Embryonic facial prominence (tissue), 1 donor: ENCODE data around the gene KHDC4.

ENCODE experiments used
- DNase-seq: peaks from one replicate; pipeline ENCODE4 v3.0.0-alpha.2; 2016; ENCODE audit errors: extremely low spot score

The KHDC4 gene

DNA sequence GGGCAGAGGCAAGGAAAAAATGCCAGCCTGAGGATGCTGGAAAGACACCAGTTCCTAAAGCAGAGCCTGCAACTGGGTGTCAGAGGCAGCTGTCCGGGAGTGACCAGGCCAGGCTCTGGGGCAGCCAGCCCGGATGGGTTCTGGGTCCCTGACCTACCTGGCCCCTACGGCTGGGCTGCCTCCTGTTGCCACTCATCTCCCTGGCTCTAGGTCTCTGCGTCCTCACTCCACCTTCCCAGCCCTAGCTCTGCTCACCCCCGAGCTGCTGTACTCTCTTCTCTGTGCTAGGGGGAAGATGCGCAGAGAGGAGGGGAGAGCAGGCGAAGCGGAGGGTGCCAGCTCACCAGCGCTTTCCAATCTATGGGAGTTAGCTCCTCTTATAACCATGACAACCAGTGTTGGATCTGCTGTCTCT lies 35.2 kb upstream of the KHDC4 start:
- DNase-seq, result no peak

DNA sequence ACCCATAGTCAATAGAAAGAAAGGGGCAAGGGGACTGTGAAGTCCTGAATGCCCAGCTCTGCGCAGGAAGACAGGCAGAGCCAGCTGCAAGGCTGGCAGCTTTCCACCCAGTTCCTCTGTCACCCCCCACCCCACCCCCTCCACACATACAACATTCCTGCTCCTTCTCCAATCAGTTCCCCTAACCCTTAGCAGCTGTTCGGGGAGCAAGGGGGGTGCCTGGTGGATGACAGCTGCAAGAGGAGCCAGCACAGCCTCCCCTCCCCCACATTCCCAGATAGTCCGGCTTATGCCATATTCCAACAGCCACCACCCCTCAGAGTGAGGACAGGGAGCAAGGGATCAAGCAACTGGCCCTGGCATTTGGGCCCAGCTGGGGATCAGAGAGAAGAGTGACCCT lies 34.5 kb upstream of the KHDC4 start:
- no peak for DNase-seq

DNA sequence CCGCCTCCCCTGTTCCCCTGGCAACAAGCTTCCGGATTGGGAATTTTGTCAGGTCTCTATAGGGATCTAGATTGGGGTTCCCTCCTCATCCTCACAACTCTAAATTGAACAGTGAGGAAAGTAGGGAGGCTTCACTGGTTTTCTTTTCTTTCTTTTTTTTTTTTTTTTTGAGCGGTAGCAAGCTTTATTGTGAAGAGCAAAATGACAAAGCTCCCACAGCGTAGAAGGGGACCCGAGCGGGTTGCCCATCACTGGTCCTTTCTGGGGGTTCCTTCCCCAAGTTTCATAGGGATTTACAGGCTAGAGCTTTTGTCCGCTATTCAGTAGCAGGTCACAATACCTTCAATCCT lies 33.8 kb upstream of the KHDC4 start:
- no peak for DNase-seq

DNA sequence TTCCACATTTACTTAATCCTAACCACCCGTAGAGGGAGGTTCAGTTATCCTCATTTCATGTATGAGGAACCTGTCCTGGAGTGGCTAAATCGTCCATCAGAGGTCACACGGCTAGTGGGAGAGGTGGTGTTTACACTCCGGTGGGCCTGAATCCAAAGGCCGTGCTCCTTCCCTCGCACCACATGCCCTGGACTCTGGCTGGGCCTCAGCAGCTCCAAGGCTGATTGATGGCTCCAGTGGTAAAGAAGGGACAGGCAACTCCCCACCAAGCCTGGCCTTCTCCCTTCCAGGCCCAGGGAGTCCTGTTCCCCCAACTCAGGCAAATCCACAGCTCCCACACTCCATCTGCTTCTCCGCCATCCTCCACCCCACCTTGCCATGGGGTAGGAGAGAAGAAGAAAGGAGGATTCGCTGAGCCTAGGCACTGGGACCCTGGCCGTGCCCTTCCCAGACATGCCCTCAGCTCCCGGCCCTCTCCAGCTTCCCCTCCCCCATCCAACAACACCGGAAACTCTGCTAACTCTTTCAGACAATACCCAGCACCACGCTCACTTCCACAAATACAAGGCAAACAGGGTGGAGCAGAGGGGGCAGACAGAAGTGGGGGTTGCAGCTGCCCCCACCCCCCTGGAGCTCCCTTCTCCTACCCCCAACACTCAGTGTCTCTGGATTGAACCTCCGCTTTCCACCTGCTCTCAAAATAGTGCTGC lies 33.3 kb upstream of the KHDC4 start:
- no peak for DNase-seq

DNA sequence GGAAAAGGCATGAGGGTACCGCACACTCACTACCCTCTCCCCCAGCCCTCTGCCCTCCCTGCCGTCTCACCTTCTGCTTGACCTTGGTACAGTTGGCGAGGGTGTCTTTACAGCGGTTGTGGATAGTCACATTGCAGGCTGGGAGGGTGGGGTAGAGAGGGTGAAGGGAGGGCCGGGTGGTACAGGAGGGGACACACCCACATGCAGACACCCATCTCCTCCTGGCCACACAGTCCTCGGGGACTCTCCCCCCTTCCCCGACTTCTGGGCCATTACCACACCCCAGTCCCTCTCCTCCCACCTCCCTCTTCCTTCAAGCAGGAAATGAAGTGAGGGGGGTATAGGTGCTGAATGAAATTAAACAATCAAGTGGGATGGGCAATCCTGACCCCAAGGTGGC lies 32.5 kb upstream of the KHDC4 start:
- no peak for DNase-seq

DNA sequence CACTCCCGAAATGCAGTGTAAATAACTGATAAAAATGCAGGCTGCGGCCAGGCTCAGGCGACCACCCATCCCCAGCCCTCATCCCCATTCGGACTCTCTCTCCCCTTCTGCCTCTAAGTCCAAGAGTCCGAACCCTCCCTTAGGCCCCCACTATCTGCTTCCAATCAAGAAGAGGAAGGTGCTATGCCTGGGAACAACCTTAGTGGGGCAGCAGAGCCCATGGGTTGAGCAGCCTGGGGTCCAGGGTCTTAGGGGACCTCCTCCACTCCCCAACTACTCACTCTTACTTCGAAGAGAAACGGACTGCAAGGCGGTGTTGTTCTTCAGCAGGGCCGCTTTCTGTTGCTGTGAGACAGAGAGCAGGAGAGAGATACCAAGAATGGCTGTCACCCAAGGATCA lies 31.9 kb upstream of the KHDC4 start:
- DNase-seq, result no peak

DNA sequence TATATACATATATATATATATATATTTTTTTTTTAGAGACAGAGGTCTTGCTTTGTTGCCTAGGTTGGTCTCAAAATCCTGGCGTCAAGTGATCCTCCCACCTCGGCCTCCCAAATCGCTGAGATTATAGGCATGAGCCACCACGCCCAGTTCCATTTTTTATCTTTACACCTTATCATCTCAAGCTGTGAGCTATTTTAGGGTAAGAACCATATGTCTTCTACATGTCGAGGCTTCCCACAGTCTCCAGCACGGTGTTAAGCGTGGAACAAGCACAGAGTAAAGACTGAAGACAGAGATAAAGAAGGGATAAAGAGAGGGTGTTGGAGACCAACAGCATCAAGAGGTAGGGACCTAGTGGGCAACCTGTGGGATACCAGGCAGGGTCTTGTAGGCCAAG lies 30.0 kb upstream of the KHDC4 start:
- no peak for DNase-seq

DNA sequence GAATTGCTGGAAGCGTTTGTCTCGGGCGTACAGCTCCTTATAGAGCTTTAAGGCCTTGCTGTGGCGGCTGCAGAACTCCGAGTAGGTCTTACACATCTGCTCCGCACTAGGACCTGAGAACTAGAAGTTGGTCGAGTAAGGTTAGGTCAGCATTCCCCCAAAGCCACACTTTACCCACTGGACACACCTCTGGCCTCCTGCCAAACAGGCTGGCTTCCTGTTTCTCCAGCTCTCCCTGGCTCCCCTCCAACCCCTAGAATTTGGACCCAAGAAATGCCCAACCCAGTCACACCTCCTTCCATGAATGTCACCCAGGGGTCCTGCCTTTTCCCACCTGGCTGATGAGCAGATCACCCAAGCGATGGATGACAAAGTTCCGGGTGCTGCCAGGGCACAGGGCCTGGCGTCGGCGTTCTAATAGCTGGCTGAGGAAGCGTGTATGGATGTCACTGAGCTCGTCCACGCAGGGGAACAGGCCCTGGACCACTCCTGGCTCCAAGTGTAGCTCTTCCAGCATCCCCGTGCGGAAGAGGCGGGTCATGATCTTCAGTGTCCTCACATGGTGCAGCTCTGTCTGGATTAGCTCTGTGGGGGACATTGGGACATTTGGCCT lies 28.5 kb upstream of the KHDC4 start:
- DNase-seq, result no peak

DNA sequence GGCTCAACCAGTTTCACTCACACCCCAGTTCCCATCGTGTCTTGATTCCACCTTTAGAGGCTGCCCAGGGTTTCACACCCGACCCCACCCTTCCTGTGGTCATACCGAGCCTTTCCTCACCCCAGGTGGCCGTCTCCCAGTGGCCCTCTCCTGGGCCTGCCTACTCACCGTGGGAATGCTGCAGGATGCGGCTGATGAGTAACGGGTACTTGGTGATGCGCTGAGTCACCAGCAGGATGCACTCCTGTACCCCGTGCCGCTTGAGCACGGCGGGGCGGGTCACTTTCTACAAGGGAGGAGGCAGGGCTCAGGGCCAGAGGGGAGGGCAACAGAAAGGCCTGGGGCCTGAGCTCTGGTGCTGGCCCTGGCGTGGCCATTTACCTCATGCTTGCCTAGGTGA lies 27.7 kb upstream of the KHDC4 start:
- no peak for DNase-seq

DNA sequence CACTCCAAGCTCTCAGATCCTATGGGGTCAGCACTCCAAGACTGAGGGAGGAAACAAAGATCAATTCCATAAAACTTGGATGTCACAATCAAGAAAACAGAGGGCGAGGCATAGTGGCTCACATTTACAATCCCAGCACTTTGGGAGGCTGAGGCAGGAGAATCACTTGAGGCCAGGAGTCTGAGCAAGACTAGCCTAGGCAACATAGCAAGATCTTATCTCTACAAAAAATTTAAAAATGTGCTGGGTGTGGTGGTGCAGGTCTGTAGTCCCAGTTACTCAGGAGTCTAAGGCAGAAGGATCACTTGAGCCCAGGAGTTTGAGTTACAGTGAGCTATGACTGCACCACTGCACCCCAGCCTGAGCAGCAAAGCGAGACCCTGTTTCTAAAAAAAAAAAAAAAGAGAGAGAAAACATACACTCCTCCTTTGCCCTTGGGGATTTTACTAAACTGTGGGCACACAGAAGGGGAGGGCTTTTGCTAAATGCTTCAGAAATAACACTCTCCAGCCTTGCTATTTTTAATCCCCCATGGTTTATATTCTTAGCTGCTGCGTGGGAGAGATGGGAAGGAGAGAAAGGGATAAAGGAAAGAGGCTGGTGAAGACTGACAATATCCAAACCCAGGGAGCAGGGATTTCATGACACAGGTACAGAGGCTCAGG lies 26.0 kb upstream of the KHDC4 start:
- no peak for DNase-seq

DNA sequence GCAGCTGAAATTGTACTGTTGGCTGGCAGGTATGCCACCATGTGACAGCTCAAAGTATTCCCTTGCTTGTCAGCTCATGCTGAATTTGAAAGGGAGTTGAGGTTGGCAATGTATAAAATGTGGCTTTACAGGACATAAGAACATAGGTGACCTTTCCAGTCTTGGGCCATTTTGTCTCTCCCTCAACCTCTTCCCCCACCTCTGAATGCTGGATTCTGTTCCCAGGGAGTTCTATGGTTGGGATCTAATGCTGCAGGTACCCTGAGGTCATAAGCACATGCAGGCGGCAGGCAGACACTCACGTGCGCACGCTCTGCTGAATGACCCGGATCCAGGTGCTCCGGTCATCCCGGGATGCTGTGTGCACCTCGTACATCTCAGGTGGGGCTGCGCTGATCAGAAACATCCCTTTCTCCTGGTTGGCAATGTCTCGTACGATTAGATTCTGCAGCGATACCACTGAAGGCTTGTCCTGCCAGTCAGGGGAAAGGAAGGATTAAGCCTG lies 23.2 kb upstream of the KHDC4 start:
- no peak for DNase-seq

DNA sequence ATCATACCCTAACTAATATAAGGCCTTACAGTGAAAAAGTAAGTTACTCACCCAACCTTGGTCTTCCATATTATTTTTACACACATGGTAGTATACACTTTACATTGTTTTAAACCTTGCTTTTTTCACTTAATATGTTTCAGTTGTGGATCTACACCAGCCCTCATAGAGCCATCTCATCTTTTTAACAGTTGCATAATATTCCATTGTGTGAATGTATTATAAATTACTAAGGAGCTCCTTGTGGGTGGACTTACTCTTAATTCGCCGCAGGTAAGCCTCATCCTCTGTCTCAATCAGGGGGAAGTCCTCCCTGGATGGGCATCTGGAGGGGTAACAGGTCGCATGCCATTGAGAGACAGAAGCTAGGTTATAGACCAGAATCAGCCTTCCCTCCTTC lies 20.4 kb upstream of the KHDC4 start:
- DNase-seq, result no peak

DNA sequence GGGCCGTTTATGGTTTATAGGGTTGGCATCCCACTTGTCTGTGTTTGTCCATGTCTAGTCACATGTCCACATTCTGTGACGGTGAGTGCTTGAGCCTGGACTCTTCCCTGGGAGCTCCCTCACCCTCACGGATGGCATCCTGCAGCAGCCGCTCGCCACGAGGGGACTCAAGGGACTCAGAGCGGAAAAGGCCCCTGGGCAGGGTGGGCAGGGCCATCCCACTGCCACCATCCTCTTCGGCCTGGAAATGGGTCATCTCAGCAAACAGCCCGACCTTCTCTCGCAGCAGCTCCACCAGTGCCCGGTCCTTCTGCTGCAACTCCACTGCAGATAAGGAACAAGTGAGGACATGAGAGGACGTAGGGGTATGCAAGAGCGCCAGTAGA lies 18.3 kb upstream of the KHDC4 start:
- DNase-seq, result no peak

DNA sequence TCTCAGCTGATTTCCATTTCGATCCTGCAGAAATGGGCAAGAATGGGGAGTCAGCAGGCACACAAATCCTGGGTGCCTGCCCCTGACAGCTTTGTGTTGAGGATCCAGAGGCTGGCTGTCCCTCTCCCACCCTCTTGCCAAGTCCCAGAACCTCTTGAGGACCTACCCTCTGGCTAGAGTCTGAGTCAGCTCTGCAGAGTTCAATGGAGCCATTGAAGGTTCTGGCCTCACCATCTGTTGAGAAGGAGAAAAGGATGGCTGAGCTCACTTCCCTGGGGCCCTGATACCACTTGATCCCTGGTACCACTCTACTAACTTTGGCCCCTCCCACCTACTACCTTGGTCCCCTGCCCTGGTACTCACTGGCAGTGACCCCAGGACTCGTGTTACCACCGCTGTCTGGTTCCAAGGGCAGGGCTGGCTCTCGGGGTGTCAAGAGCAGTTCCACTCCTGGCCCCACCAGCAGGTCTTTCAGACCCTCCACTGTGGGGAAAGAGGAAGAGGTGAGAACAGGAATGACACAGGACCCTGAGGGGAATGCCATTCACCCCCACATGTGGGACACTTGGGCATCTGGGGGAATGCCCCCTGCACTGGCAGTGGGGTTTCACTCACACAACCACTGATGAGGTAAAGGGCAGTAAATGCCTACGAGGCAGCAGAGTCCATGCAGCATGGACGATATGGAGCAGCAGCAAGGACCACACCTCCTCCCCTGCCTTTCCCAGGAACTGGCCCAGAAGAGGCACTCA lies 17.7 kb upstream of the KHDC4 start:
- no peak for DNase-seq

DNA sequence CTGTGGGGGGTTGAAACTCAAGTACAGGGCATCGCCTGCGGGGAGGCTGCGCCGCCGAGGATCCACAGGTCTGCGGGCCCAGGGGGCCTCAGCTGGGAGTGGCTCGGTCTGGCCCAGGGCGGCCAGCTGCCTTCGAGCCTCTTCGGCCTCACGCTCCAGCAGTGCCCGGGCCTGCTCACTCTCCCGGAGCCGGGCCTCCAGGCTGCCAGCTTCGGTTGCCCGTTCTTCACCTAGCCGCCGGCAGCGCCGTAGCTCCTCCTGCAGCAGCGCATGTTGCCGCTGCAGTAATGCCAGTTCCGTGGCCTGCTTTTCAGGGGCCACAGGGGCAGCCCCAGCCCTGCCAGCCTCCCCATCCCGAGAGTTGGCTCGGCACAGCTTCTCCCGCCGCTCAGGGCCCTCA lies 16.6 kb upstream of the KHDC4 start:
- no peak for DNase-seq

DNA sequence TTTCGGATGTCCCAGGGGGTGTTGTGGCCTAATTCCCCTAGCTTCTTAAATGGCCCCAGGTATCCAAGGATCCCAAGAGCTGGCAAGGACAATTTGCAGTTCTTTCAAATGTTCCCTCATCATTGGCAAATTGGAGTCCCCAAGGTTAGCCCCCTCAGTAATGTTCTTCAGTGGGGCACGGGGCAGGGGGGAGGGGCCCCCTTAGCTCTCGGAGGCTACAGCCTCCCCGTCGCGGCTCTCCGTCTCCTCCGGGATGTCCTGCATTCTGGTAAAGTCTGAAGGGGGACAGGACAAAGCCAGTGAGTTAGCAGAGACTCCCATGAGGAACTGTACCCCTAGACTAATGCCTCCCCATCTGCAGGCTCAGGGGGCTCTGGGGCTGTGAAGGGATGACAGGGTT lies 13.5 kb upstream of the KHDC4 start:
- no peak for DNase-seq

DNA sequence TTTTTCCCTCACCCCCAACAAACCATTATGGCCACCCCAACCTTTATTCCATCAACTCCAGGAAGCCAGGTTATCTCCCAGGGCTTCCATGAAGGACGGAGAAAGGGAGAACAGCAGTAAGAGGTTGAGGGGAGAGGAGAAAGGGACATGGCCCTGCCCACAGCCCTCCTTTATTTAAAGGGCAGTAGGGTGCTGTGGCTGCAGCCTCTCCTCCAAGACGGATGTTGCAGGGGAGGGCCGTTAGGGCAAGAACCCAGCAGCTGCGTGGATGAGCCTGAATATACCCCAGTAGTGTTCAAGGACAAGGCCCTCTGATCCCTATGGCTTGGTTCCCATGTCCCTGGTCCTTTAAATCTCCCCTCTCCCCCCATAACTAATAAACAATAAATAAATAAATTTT lies 13.1 kb upstream of the KHDC4 start:
- DNase-seq, result no peak

DNA sequence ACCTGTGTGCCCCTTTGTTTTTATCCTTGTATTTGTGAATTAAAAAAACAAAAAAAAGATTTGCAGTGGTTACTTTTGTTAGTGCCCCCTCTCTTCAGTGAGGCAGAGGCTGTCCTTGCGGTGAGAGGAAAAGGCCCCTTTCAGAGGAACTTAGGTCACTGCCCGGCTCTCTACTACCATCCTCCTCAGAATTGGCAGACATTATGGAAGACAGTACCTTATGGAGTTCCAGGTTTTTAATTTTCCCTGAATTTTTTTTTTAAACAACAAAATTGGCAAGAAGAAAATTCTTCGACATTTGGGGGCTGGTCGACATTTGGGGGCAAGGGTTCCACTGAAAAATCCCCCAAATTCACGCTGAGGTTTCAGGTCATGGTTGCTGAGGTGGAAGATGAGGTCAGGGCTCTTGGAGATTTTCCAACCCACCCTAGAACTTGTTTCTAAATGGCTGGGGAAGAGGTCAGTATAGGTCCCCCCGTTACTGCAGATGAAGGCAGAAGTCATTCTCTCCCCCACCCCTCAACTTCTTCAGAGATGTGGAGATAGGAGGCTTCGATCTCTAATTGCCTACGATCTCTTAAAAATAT lies 12.5 kb upstream of the KHDC4 start:
- DNase-seq, result no peak

DNA sequence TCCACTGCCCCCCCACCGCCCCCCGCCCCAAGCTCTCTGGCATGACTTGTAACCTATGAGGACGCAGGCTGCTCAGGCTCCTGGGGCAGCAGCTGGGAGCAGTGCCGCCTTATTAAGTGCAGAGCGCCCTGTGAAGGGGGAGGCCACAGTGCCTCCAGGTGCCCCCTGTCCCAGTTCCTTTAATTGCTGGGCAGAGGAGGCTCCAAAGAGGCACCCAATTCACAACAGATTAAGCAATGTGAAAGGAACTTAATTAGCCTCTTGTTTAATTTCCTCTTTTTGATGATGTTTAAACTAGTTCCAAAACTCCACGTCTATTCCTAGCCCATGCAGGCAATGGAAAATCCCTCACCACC lies 10.2 kb upstream of the KHDC4 start:
- no peak for DNase-seq

DNA sequence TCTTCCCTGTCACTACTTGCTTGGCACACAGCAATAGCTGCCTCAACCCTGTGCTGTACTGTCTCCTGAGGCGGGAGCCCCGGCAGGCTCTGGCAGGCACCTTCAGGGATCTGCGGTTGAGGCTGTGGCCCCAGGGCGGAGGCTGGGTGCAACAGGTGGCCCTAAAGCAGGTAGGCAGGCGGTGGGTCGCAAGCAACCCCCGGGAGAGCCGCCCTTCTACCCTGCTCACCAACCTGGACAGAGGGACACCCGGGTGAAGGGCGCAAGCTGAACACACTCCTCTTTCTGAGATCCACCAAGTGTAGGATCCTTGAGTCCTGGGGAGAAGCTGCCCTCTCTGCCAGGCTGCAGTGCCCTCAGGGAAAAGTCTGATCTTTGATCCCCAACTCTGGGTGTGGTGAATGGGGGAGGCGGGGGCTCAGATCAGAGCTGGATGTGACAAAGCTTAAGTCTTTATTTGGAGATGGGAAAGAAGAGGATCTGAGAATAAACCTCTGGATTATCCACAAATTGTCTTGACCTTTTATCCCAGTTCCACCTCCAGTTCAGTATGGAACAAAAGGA lies 8.4 kb upstream of the KHDC4 start:
- no peak for DNase-seq

DNA sequence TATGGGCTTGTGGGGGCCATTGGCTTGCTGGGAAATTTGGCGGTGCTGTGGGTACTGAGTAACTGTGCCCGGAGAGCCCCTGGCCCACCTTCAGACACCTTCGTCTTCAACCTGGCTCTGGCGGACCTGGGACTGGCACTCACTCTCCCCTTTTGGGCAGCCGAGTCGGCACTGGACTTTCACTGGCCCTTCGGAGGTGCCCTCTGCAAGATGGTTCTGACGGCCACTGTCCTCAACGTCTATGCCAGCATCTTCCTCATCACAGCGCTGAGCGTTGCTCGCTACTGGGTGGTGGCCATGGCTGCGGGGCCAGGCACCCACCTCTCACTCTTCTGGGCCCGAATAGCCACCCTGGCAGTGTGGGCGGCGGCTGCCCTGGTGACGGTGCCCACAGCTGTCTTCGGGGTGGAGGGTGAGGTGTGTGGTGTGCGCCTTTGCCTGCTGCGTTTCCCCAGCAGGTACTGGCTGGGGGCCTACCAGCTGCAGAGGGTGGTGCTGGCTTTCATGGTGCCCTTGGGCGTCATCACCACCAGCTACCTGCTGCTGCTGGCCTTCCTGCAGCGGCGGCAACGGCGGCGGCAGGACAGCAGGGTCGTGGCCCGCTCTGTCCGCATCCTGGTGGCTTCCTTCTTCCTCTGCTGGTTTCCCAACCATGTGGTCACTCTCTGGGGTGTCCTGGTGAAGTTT lies 7.8 kb upstream of the KHDC4 start:
- DNase-seq, result no peak
